PFSK-1 (cell line): ENCODE results near the gene SYNPR.

Experiments used
- FOXP2 ChIP-seq: optimal IDR thresholded peaks from 2 replicates; pipeline ENCODE3; 2011; ENCODE audit warnings: borderline replicate concordance, control low read depth, inconsistent platforms; ENCODE audit not compliant: insufficient read depth; ENCODE audit errors: extremely low read length, extremely low read depth
- POLR2AphosphoS5 ChIP-seq: IDR thresholded peaks from 2 replicates; pipeline ENCODE4 v1.6.1; 2012; ENCODE audit warnings: low read depth, mild to moderate bottlenecking, control low read depth, low read length, moderate library complexity
- REST ChIP-seq, 2 experiments: IDR thresholded peaks; 2 replicates each; pipeline versions ENCODE4 v1.6.1 to v1.8.0; 2011 to 2012; ENCODE audit warnings: low read depth in 2 of 2, low read length in 2 of 2, control low read depth in 1 of 2, inconsistent platforms in 1 of 2, mild to moderate bottlenecking in 1 of 2, moderate library complexity in 1 of 2; ENCODE audit not compliant: insufficient read depth in 1 of 2
- SIN3A ChIP-seq: IDR thresholded peaks from 2 replicates; pipeline ENCODE4 v1.6.1; 2012; ENCODE audit warnings: mild to moderate bottlenecking, low read length, moderate library complexity, borderline replicate concordance; ENCODE audit not compliant: insufficient read depth
- TAF1 ChIP-seq: IDR thresholded peaks from 2 replicates; pipeline ENCODE4 v1.6.1; 2012; ENCODE audit warnings: low read length, control low read depth, borderline replicate concordance; ENCODE audit not compliant: insufficient read depth

- TF ChIP-seq SIN3A (no peak), POLR2AphosphoS5 (no peak), REST (IDR thresholded peaks at IDR 0.05; ENCODE audit: insufficient read depth in 1 of 2, low read depth in 2 of 2, low read length in 2 of 2) (no peak), TAF1 (no peak), FOXP2 (no peak)
These were observed 37.7 kb upstream of the SYNPR start for GRCh38 chr3:63240381-63240902.
